ENCODE data around the gene HES4. TPM values are rescaled to one million over a fixed set of nuclear protein-coding genes. Genes with fewer than 3 reads are reported as not detected.
A peak's percentile ranks its signal among the peaks of the same experiment; 100 is the strongest.

The HES4 gene
- total and polyA plus RNA-seq, 10 of the 15 experiments (the other 5 are each of a cell fraction or from before 2014, with no cell fraction given): 0.44 to 1.7 (median 0.85) TPM; not detected in 5

DNA sequence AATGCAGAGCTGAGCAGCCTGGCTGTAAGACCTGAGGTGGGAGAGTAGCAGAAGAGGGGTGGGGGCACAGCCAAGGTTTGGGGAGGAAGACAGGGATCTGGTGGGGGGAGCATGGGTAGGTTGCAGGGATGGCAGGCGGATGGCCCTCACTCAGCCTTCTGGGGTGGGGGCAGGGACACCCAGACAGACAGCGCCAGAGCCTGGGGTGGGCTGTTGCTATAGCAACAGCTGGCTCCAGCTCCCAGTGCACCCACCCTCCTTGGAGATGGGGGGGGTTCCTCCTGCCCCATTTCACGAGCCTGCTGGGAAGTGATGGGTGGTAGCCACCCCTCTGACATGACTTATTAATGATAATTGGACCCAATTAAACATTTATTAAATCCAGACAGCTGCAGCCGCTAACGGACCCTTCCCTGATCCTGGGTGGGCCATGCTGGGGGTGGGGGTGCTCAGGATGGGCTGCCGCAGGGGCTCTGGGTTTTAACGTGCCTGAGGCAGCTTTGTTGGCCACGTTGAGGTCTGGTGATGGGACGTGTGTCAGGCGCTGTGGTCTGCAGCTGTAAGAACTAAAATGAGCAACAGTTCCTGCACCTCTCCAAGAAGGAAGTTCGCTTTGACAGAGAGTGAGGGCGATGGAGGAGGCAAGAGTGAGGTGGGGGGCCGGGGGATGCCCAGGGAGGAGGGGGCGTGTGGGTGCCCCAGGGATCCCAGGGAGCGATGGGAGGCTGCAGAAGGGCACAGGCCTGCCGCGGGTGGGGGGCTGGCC lies 39.4 kb upstream of the HES4 start (continued):
- TF ChIP-seq, protein P1, sequence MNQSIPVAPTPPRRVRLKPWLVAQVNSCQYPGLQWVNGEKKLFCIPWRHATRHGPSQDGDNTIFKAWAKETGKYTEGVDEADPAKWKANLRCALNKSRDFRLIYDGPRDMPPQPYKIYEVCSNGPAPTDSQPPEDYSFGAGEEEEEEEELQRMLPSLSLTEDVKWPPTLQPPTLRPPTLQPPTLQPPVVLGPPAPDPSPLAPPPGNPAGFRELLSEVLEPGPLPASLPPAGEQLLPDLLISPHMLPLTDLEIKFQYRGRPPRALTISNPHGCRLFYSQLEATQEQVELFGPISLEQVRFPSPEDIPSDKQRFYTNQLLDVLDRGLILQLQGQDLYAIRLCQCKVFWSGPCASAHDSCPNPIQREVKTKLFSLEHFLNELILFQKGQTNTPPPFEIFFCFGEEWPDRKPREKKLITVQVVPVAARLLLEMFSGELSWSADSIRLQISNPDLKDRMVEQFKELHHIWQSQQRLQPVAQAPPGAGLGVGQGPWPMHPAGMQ (IDR thresholded peaks at IDR 0.05; ENCODE audit: borderline replicate concordance): no peak
- TF ChIP-seq, protein P2, sequence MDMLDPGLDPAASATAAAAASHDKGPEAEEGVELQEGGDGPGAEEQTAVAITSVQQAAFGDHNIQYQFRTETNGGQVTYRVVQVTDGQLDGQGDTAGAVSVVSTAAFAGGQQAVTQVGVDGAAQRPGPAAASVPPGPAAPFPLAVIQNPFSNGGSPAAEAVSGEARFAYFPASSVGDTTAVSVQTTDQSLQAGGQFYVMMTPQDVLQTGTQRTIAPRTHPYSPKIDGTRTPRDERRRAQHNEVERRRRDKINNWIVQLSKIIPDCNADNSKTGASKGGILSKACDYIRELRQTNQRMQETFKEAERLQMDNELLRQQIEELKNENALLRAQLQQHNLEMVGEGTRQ (IDR thresholded peaks at IDR 0.05; ENCODE audit: borderline replicate concordance, low read depth, low read length): no peak
- TF ChIP-seq ZSCAN29 (IDR thresholded peaks at IDR 0.05) (no peak), SP1 (IDR thresholded peaks at IDR 0.05; ENCODE audit: low read depth, low read length) (no peak), BMI1 (IDR thresholded peaks at IDR 0.05; ENCODE audit: borderline replicate concordance) (peak; percentile 34; the same call in 1 of the 2 replicates), ZNF274 (IDR thresholded peaks at IDR 0.05; ENCODE audit: insufficient read depth, insufficient read length) (no peak), EGR1 (IDR thresholded peaks at IDR 0.05; ENCODE audit: borderline replicate concordance in 1 of 2, low read depth in 2 of 2, low read length in 2 of 2) (no peak), SUPT20H (IDR thresholded peaks at IDR 0.05; ENCODE audit: borderline replicate concordance, control insufficient read depth, low read depth, low read length) (no peak), ZNF24 (IDR thresholded peaks at IDR 0.05) (no peak), RUNX3 (IDR thresholded peaks at IDR 0.05; ENCODE audit: low read length) (peak; percentile 56; the same call in 1 of the 2 replicates), SREBF2 (IDR thresholded peaks at IDR 0.05; ENCODE audit: low read length) (no peak), BHLHE40 (IDR thresholded peaks at IDR 0.05; ENCODE audit: borderline replicate concordance in 1 of 2, low read depth in 2 of 2, low read length in 1 of 2) (peak in 1 of 2 experiments; percentile 36; a peak in 1 of 4 replicates), YY1 (IDR thresholded peaks at IDR 0.05; ENCODE audit: low read depth, low read length) (no peak)
- TF ChIP-seq, protein P3, sequence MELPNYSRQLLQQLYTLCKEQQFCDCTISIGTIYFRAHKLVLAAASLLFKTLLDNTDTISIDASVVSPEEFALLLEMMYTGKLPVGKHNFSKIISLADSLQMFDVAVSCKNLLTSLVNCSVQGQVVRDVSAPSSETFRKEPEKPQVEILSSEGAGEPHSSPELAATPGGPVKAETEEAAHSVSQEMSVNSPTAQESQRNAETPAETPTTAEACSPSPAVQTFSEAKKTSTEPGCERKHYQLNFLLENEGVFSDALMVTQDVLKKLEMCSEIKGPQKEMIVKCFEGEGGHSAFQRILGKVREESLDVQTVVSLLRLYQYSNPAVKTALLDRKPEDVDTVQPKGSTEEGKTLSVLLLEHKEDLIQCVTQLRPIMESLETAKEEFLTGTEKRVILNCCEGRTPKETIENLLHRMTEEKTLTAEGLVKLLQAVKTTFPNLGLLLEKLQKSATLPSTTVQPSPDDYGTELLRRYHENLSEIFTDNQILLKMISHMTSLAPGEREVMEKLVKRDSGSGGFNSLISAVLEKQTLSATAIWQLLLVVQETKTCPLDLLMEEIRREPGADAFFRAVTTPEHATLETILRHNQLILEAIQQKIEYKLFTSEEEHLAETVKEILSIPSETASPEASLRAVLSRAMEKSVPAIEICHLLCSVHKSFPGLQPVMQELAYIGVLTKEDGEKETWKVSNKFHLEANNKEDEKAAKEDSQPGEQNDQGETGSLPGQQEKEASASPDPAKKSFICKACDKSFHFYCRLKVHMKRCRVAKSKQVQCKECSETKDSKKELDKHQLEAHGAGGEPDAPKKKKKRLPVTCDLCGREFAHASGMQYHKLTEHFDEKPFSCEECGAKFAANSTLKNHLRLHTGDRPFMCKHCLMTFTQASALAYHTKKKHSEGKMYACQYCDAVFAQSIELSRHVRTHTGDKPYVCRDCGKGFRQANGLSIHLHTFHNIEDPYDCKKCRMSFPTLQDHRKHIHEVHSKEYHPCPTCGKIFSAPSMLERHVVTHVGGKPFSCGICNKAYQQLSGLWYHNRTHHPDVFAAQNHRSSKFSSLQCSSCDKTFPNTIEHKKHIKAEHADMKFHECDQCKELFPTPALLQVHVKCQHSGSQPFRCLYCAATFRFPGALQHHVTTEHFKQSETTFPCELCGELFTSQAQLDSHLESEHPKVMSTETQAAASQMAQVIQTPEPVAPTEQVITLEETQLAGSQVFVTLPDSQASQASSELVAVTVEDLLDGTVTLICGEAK (IDR thresholded peaks at IDR 0.05; ENCODE audit: borderline replicate concordance): no peak
- TF ChIP-seq, protein P4, sequence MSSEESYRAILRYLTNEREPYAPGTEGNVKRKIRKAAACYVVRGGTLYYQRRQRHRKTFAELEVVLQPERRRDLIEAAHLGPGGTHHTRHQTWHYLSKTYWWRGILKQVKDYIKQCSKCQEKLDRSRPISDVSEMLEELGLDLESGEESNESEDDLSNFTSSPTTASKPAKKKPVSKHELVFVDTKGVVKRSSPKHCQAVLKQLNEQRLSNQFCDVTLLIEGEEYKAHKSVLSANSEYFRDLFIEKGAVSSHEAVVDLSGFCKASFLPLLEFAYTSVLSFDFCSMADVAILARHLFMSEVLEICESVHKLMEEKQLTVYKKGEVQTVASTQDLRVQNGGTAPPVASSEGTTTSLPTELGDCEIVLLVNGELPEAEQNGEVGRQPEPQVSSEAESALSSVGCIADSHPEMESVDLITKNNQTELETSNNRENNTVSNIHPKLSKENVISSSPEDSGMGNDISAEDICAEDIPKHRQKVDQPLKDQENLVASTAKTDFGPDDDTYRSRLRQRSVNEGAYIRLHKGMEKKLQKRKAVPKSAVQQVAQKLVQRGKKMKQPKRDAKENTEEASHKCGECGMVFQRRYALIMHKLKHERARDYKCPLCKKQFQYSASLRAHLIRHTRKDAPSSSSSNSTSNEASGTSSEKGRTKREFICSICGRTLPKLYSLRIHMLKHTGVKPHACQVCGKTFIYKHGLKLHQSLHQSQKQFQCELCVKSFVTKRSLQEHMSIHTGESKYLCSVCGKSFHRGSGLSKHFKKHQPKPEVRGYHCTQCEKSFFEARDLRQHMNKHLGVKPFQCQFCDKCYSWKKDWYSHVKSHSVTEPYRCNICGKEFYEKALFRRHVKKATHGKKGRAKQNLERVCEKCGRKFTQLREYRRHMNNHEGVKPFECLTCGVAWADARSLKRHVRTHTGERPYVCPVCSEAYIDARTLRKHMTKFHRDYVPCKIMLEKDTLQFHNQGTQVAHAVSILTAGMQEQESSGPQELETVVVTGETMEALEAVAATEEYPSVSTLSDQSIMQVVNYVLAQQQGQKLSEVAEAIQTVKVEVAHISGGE (CRISPR knock-in tag; IDR thresholded peaks at IDR 0.05): no peak

Data from GM12878 (cell line).